B cell (primary cell): ENCODE results near the gene KRTAP2-2. TPM values are rescaled to one million over a fixed set of nuclear protein-coding genes. Genes with fewer than 3 reads are reported as not detected.
"Not testable (repeated sequence)": the region's sequence is repeated elsewhere in the genome, so short reads cannot be mapped to it uniquely, and the experiment has no call there.

Source experiments
- ATAC-seq: fragments of 200-7000 bp; cut with Tn5 transposase; one replicate; pipeline ENCODE4 v1.10.0; 2021; ENCODE audit warnings: low read depth, mild to moderate bottlenecking, moderate number of reproducible peaks, moderate library complexity
- CTCF ChIA-PET: fragments of 350-600 bp; sonication (Branson Sonifier 250); formaldehyde crosslinking; loops from one replicate; lab custom pipeline; 2021; ENCODE audit warnings: antibody characterized with exemption, inconsistent platforms; lab: Charles Lee
- POLR2A ChIA-PET: fragments of 350-600 bp; sonication (Branson Sonifier 250); formaldehyde crosslinking; loops from one replicate; lab custom pipeline; 2021; ENCODE audit warnings: antibody characterized with exemption; lab: Charles Lee
- DNase-seq: peaks from one replicate; pipeline ENCODE4 v3.0.0; 2013
- H2AFZ ChIP-seq: 2 replicates; pipeline ENCODE4 v1.6.1; 2012; ENCODE audit warnings: mild to moderate bottlenecking, low read depth, low read length; ENCODE audit not compliant: insufficient read depth, poor library complexity, severe bottlenecking
- H3K27ac ChIP-seq, 2 donors: 1 replicate in 1 of 2; 2 replicates in 1 of 2; pipeline ENCODE4 v1.5.1; 2012 to 2013; ENCODE audit warnings: low read length in 2 of 2, mild to moderate bottlenecking in 2 of 2, moderate library complexity in 1 of 2
- H3K27me3 ChIP-seq, 4 experiments: fragments of 200-600 bp in 1 of 4; sonication (generic) in 1 of 4; replicated peaks in 1 of 4; 1 replicate in 2 of 4; 2 replicates in 2 of 4; pipeline versions ENCODE4 v1.6.1 to v1.7.0; 2013 to 2016; ENCODE audit warnings: low read length in 3 of 4, mild to moderate bottlenecking in 2 of 4, mixed read lengths in 1 of 4, moderate library complexity in 1 of 4; ENCODE audit not compliant: insufficient read depth in 4 of 4, control insufficient read depth in 3 of 4; ENCODE audit errors: control extremely low read depth in 1 of 4
- H3K36me3 ChIP-seq, 2 experiments: replicated peaks in 1 of 2; 1 replicate in 1 of 2; 2 replicates in 1 of 2; pipeline versions ENCODE4 v1.6.1 to v1.7.1; 2013; ENCODE audit warnings: low read length in 1 of 2; ENCODE audit not compliant: insufficient read depth in 2 of 2, control insufficient read depth in 1 of 2; ENCODE audit errors: control extremely low read depth in 1 of 2, extremely low read depth in 1 of 2
- H3K4me1 ChIP-seq, 2 donors: fragments of 200-600 bp in 1 of 2; sonication (generic) in 1 of 2; 1 replicate in 1 of 2; 2 replicates in 1 of 2; pipeline versions ENCODE4 v1.5.1 to v1.6.1; 2013 to 2017; ENCODE audit warnings: low read length in 2 of 2; ENCODE audit not compliant: control insufficient read depth in 2 of 2, insufficient read depth in 2 of 2
- H3K4me2 ChIP-seq: replicated peaks from 2 replicates; pipeline ENCODE3; 2012; ENCODE audit warnings: mild to moderate bottlenecking, low read depth, low read length; ENCODE audit not compliant: poor library complexity, severe bottlenecking
- H3K4me3 ChIP-seq, 5 experiments: fragments of 200-600 bp in 1 of 5; sonication (generic) in 1 of 5; 1 replicate in 3 of 5; 2 replicates in 2 of 5; pipeline versions ENCODE4 v1.5.1 to v1.7.0; 2011 to 2016; ENCODE audit warnings: low read length in 4 of 5, mild to moderate bottlenecking in 4 of 5, low read depth in 2 of 5, control low read depth in 1 of 5, moderate library complexity in 1 of 5; ENCODE audit not compliant: insufficient read depth in 1 of 5; ENCODE audit errors: control extremely low read depth in 1 of 5, extremely low read depth in 1 of 5
- H3K79me2 ChIP-seq: fragments of 200-600 bp; sonication (generic); one replicate; pipeline ENCODE4 v1.6.0; 2016; ENCODE audit warnings: low read length; ENCODE audit not compliant: control insufficient read depth, insufficient read depth
- H3K9ac ChIP-seq: fragments of 200-600 bp; sonication (generic); 2 replicates; pipeline ENCODE4 v1.6.1; 2017; ENCODE audit warnings: mild to moderate bottlenecking, low read length, moderate library complexity
- H3K9me3 ChIP-seq, 3 donors: one replicate each; pipeline versions ENCODE4 v1.6.1 to v1.7.1; 2013; ENCODE audit warnings: low read length in 2 of 3; ENCODE audit not compliant: control insufficient read depth in 2 of 3, insufficient read depth in 1 of 3; ENCODE audit errors: control extremely low read depth in 1 of 3
- H4K20me1 ChIP-seq: 2 replicates; pipeline ENCODE4 v1.6.0; 2012; ENCODE audit warnings: mild to moderate bottlenecking, low read length; ENCODE audit not compliant: insufficient read depth, control insufficient read depth, poor library complexity, severe bottlenecking
- H3K27ac Mint-ChIP-seq: one replicate; pipeline ENCODE4 v1.8.0; 2021; ENCODE audit warnings: mixed read lengths
- H3K27me3 Mint-ChIP-seq: one replicate; pipeline ENCODE4 v1.8.0; 2021; ENCODE audit warnings: mixed read lengths
- H3K4me1 Mint-ChIP-seq: one replicate; pipeline ENCODE4 v1.8.0; 2021; ENCODE audit warnings: mixed read lengths
- H3K4me3 Mint-ChIP-seq: one replicate; pipeline ENCODE4 v1.8.0; 2021; ENCODE audit warnings: mixed read lengths
- H3K9me3 Mint-ChIP-seq: one replicate; pipeline ENCODE4 v1.8.0; 2022; ENCODE audit warnings: mixed read lengths; ENCODE audit not compliant: insufficient read depth
- EZH2 ChIP-seq: IDR thresholded peaks from 2 replicates; pipeline ENCODE4 v1.6.1; 2012; ENCODE audit warnings: borderline replicate concordance, low read depth, mild to moderate bottlenecking, moderate library complexity, low read length; ENCODE audit not compliant: insufficient read depth, poor library complexity, severe bottlenecking
- WGBS: methylation state at CpG from one replicate; pipeline ENCODE4 v1.1.5; 2013; ENCODE audit warnings: missing lambda C conversion rate; ENCODE audit not compliant: insufficient coverage; 5-methylcytosine and 5-hydroxymethylcytosine counted together
- intact Hi-C: fragments of 100-400 bp; cut with micrococcal nuclease; formaldehyde crosslinking; loops from one replicate; pipeline ENCODE4 v1.10.0; 2022
- polyA plus RNA-seq: library from polyadenylated mRNA; depleted of rRNA; stranded (reverse); fragments of >200 nt; gene quantifications from 2 replicates; pipeline ENCODE4 v1.2.3, GENCODE V29; 2012
- total RNA-seq, 2 donors: library from RNA; stranded (reverse); fragments of 120-200 nt in 1 of 2; gene quantifications; 1 replicate in 1 of 2; 2 replicates in 1 of 2; pipeline versions ENCODE4 v1.2.3 to v1.2.4, GENCODE V29; 2013 to 2022
- TF ChIP-seq, protein P1 (sequence below): fragments of 200-600 bp; IDR thresholded peaks from one replicate; pipeline ENCODE4 v1.8.0; 2022; ENCODE audit warnings: antibody characterized with exemption, mild to moderate bottlenecking

KRTAP2-2 gene
- total and polyA plus RNA-seq, 2 donors (not counting 1 experiment from before 2014, with no cell fraction given), result not detected

DNA sequence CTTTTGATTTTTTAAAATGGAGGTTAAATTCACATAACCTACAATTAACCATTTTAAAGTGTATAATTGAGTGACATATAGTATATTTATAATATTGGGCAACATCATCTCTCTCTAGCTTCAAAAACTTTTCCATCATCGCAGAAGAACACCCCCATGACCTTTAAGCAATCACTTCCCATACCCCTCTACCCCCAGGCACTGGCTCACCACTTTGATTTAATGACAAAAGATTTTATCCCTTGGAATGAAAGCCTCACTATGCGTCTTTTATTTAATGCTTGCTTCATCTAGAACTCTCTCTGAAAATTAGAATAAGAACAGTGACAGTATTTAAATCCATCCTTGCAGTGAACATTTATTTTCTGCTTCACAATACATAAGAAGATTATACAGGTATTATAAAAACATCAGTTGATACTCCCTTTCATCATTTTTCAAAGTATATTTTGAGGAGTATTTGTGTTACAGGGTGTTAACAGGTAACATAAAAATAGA, 17.1 kb downstream of the KRTAP2-2 start:
- Histone ChIP-seq H3K27me3 (peaks cover 0 to 4% (median 0%) of the 10 kb centered on the region in 4 experiments), H4K20me1 (no peaks in the 10 kb centered on the region), H3K4me3 (no peak overlapping the region), H2AFZ (no peak overlapping the region), H3K36me3 (no peaks in the 10 kb centered on the region), H3K79me2 (no peaks in the 10 kb centered on the region), H3K27ac (no peak overlapping the region), H3K4me2 (no peak overlapping the region), H3K9ac (no peak overlapping the region), H3K9me3 (peaks cover 0 to 3% (median 0%) of the 10 kb centered on the region in 3 donors), H3K4me1 (no peaks in the 10 kb centered on the region)
- Mint-ChIP-seq H3K4me1 (no peaks in the 10 kb centered on the region), H3K9me3 (peaks cover 5% of the 10 kb centered on the region), H3K27ac (no peak overlapping the region), H3K4me3 (no peak overlapping the region), H3K27me3 (peaks cover 39% of the 10 kb centered on the region)
- TF ChIP-seq, protein P1, sequence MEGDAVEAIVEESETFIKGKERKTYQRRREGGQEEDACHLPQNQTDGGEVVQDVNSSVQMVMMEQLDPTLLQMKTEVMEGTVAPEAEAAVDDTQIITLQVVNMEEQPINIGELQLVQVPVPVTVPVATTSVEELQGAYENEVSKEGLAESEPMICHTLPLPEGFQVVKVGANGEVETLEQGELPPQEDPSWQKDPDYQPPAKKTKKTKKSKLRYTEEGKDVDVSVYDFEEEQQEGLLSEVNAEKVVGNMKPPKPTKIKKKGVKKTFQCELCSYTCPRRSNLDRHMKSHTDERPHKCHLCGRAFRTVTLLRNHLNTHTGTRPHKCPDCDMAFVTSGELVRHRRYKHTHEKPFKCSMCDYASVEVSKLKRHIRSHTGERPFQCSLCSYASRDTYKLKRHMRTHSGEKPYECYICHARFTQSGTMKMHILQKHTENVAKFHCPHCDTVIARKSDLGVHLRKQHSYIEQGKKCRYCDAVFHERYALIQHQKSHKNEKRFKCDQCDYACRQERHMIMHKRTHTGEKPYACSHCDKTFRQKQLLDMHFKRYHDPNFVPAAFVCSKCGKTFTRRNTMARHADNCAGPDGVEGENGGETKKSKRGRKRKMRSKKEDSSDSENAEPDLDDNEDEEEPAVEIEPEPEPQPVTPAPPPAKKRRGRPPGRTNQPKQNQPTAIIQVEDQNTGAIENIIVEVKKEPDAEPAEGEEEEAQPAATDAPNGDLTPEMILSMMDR, result no peak
- no peak for TF ChIP-seq EZH2
- ChIA-PET POLR2A (no interaction called here), CTCF (no interaction called here)
- ATAC-seq, result no peak
- no peak for DNase-seq
- 80% methylated on average over 1 of the region's 2 CpGs for WGBS
- intact Hi-C loops, result no loop called here

DNA sequence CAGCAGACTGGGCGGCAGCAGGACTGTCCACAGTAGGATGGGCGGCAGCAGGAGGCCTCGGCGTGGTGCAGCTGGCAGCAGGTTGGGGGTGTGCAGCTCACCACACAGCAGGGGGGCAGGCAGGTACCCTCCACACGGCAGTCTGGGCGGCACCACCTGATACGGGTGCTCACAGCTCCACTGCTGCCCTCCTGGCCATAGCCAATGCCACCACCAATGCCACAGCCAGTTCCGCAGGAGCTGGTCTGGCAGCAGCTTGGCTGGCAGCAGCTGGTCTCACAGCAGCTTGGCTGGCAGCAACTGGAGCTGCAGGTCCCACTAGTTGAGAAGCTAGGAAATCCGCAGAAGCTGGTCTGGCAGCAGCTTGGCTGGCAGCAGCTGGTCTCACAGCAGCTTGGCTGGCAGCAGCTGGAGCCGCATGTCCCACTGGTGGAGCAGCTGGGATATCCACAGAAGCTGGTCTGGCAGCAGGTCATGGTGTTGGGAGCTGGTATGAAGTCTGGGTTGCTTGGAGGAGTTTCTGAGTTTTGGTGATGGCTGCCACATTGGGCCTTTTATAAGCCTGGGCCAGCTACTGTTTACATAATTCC, 20.6 kb downstream of the KRTAP2-2 start, which contains the start of gene KRTAP1-3:
Gene KRTAP1-3 (minus strand): TSS at position 529 of the 590 bp plus-strand sequence. CDS start 53 bp downstream, at position 476.
- H3K4me1 Mint-ChIP-seq, H4K20me1 ChIP-seq, H3K36me3 ChIP-seq, H2AFZ ChIP-seq, H3K27ac Mint-ChIP-seq, ATAC-seq, H3K4me3 Mint-ChIP-seq, H3K27me3 ChIP-seq, H3K9me3 ChIP-seq, H3K27ac ChIP-seq, H3K4me1 ChIP-seq, H3K79me2 ChIP-seq, H3K4me3 ChIP-seq, CTCF ChIA-PET, intact Hi-C loops, H3K9me3 Mint-ChIP-seq, DNase-seq, H3K9ac ChIP-seq, H3K4me2 ChIP-seq, POLR2A ChIA-PET: not testable (repeated sequence)
- H3K27me3 Mint-ChIP-seq, result peaks cover 37% of the 10 kb centered on the region
- 79% methylated on average over 6 of the region's 10 CpGs for WGBS
